Measurements from ENCODE around the gene C1orf159. TPM values are rescaled to one million over a fixed set of nuclear protein-coding genes. Genes with fewer than 3 reads are reported as not detected.
"Not testable (repeated sequence)": the region's sequence is repeated elsewhere in the genome, so short reads cannot be mapped to it uniquely, and the experiment has no call there.

Gene C1orf159
- total RNA-seq, 2 donors from 2014 or later: 13.4 to 17.1 TPM

GRCh38 chr1:1115136-1115785 is 628 bp downstream of the C1orf159 start:
- DNase-seq: no peak
- Mint-ChIP-seq H3K27ac (no peak overlapping the region), H3K36me3 (ENCODE audit: low read depth) (peaks cover 3% of the 10 kb centered on the region), H3K4me1 (peaks cover 11% of the 10 kb centered on the region), H3K4me3 (peak overlapping the region; percentile 92), H3K27me3 (no peaks in the 10 kb centered on the region)
- no peak for ATAC-seq
- H3K9me3 ChIP-seq (ENCODE audit: control insufficient read depth, low read length, poor library complexity, severe bottlenecking): no peaks in the 10 kb centered on the region

DNA sequence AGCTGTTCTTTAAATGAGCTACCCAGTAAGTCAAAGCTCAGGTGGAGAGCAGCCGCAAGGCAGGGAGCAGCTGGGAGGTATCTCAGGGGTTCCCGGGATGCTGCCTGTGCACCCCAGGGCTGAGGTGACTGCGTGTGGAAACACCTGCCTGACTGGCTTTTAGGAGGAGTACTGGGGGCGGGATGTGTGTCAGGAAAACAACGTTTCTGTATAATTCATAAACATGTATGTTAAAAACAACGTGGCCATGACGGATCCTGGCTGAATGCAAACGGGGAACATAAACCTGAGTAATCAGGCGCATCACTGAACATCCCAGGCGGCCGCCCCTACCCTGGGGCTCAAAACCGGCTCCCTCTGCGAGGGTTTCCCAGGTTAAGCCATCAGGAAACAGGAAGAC is 1.5 kb downstream of the C1orf159 start:
- Mint-ChIP-seq H3K4me1 (peaks cover 11% of the 10 kb centered on the region), H3K27ac (no peak overlapping the region), H3K27me3 (no peaks in the 10 kb centered on the region), H3K36me3 (ENCODE audit: low read depth) (peaks cover 3% of the 10 kb centered on the region), H3K4me3 (peak overlapping the region; percentile 45)
- no peak for DNase-seq
- no peak for ATAC-seq
- no peaks in the 10 kb centered on the region for H3K9me3 ChIP-seq (ENCODE audit: control insufficient read depth, low read length, poor library complexity, severe bottlenecking)

DNA sequence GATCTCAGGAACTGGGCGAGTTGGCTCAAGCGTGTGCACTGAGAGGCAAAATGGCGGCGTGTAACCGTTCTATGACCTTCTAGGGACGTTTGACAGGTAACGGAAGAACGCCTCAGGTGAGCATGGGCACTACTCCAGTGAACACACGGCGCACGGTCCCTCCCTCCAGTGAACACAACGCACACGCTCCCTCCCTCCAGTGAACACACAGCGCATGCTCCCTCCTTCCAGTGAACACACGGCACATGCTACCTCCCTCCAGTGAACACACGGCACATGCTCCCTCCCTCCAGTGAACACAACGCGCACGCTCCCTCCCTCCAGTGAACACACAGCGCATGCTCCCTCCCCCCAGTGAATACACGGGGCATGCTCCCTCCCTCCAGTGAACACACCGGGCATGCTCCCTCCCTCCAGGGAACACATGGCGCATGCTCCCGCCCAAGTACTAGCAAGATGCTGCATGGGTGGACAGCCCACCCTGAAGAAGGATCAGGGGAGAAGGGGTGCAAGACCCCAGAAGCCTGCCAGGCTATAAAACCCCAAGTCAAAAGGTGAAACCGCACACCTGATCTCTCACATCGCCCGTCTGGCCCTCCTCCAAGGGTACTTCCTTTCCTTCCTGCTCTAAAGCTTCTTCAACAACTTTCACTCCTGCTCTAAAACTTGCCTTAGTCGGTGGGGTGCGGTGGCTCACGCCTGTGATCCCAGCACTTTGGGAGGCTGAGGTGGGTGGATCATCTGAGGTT is 3.5 kb downstream of the C1orf159 start:
- no peak for DNase-seq
- Mint-ChIP-seq H3K27me3 (no peaks in the 10 kb centered on the region), H3K27ac (no peak overlapping the region), H3K36me3 (ENCODE audit: low read depth) (peaks cover 3% of the 10 kb centered on the region), H3K4me1 (peaks cover 14% of the 10 kb centered on the region), H3K4me3 (no peak overlapping the region)
- no peaks in the 10 kb centered on the region for H3K9me3 ChIP-seq (ENCODE audit: control insufficient read depth, low read length, poor library complexity, severe bottlenecking)
- ATAC-seq: no peak

DNA sequence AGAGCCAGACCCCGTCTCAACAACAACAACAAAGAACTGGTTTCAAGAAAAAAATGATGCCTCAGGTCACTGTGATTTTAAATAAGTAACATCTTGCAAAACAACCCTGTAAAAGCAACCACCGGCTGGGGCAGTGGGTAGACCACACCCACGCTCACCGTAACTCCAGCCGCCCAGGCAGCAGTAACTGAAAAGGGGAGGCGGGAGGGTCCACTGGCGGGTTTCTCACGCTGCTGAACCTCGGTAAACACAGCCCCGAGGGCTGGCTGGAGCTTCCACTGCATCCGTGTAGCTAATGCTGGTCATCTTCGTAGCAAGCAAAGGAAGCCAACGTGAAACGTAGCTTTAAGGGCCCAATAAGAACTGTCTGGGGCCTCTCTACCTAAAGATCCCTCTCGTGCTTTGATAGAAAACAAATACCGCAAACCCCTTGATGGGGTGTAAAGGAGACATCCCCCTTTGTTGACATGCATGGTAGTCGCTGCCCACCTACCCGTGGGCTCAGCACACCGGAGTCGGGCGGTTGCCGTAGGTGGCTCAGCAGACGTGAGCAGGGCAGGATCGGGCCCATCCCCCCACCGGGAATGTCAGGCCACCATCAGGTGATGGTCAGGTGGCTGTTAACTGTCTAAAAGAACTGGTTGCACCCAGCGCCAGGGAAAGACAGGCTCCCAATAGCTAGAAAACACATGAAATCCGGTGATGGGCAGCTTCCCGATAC is 4.2 kb downstream of the C1orf159 start:
- H3K4me3 Mint-ChIP-seq: no peak overlapping the region
- no peak overlapping the region for H3K27ac Mint-ChIP-seq
- no peak for DNase-seq
- peaks cover 3% of the 10 kb centered on the region for H3K36me3 Mint-ChIP-seq (ENCODE audit: low read depth)
- H3K4me1 Mint-ChIP-seq: peaks cover 12% of the 10 kb centered on the region
- no peaks in the 10 kb centered on the region for H3K9me3 ChIP-seq (ENCODE audit: control insufficient read depth, low read length, poor library complexity, severe bottlenecking)
- H3K27me3 Mint-ChIP-seq: no peaks in the 10 kb centered on the region
- ATAC-seq: no peak

- Mint-ChIP-seq H3K4me3 (no peak overlapping the region), H3K4me1 (peaks cover 12% of the 10 kb centered on the region), H3K27me3 (no peaks in the 10 kb centered on the region), H3K27ac (no peak overlapping the region), H3K36me3 (ENCODE audit: low read depth) (peaks cover 3% of the 10 kb centered on the region)
- no peak for DNase-seq
- no peaks in the 10 kb centered on the region for H3K9me3 ChIP-seq (ENCODE audit: control insufficient read depth, low read length, poor library complexity, severe bottlenecking)
- no peak for ATAC-seq
Measured at GRCh38 chr1:1110561-1110971, 5.3 kb downstream of the C1orf159 start.

GRCh38 chr1:1109743-1110142 is 6.1 kb downstream of the C1orf159 start:
- Mint-ChIP-seq H3K27ac (no peak overlapping the region), H3K27me3 (no peaks in the 10 kb centered on the region), H3K4me1 (peaks cover 8% of the 10 kb centered on the region), H3K4me3 (no peak overlapping the region), H3K36me3 (ENCODE audit: low read depth) (peaks cover 3% of the 10 kb centered on the region)
- DNase-seq (no peak), ATAC-seq (no peak)
- H3K9me3 ChIP-seq (ENCODE audit: control insufficient read depth, low read length, poor library complexity, severe bottlenecking): no peaks in the 10 kb centered on the region

DNA sequence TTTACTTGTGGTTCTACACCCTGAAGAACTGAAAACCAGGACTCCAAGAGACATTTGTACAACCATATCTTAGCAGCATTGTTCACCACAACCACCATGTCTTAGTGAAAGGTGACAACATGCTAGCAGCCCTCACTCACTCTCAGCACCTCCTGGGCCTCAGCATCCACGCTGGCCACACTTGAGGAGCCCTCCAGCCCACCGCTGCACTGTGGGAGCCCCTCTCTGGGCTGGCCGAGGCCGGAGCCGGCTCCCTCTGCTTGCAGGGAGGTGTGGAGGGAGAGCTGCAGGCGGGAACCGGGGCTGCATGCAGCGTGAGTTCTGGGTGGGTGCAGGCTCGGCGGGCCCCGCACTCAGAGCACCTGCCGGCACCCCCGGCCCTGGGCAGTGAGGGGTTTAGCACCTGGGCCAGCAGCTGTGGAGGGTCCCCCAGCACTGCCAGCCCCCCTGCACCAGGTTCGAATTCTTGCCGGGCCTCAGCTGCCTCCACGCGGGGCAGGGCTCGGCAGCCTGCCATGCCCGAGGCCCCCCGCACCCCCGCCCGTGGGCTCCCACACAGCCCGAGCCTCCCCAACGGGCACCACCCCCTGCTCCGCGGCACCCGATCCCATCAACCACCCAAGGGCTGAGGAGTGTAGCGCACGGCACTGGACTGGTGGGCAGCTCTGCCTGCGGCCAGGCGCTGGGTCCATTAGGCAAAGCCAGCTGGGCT is 9.2 kb downstream of the C1orf159 start:
- no peaks in the 10 kb centered on the region for H3K36me3 Mint-ChIP-seq (ENCODE audit: low read depth)
- no peak overlapping the region for H3K4me3 Mint-ChIP-seq
- no peak for DNase-seq
- H3K27ac Mint-ChIP-seq: no peak overlapping the region
- H3K27me3 Mint-ChIP-seq: no peaks in the 10 kb centered on the region
- H3K9me3 ChIP-seq (ENCODE audit: control insufficient read depth, low read length, poor library complexity, severe bottlenecking): no peaks in the 10 kb centered on the region
- ATAC-seq: no peak
- peaks cover 8% of the 10 kb centered on the region for H3K4me1 Mint-ChIP-seq

DNA sequence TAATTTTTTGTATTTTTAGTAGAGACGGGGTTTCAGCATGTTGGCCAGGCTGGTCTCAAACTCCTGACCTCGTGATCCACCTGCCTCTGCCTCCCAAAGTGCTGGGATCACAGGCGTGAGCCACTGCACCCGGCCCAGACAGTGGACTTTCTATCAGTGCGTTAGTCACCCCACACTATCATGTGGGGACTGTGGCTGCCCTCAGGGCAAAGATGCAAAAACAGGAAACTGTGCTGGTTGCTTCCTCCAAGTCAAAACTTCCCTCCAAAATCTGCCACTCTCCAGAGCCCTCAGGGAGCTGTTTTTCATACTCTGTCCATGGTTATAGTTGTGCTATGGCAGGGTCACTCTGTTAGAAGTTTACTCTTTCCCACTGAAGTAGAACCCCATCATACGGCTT is 11.7 kb downstream of the C1orf159 start:
- not testable (repeated sequence) for DNase-seq; H3K36me3 Mint-ChIP-seq (ENCODE audit: low read depth); H3K9me3 ChIP-seq (ENCODE audit: control insufficient read depth, low read length, poor library complexity, severe bottlenecking); H3K27me3 Mint-ChIP-seq; H3K4me3 Mint-ChIP-seq
- Mint-ChIP-seq H3K27ac (peak overlapping the region; percentile 78), H3K4me1 (peaks cover 10% of the 10 kb centered on the region)
- peak; percentile 53 for ATAC-seq

GRCh38 chr1:1101503-1101902 is 14.4 kb downstream of the C1orf159 start:
- Mint-ChIP-seq H3K4me3 (no peak overlapping the region), H3K27ac (no peak overlapping the region), H3K27me3 (no peaks in the 10 kb centered on the region), H3K4me1 (peaks cover 7% of the 10 kb centered on the region), H3K36me3 (ENCODE audit: low read depth) (no peaks in the 10 kb centered on the region)
- DNase-seq (no peak), ATAC-seq (no peak)
- no peaks in the 10 kb centered on the region for H3K9me3 ChIP-seq (ENCODE audit: control insufficient read depth, low read length, poor library complexity, severe bottlenecking)

GRCh38 chr1:1100296-1100695 is 15.6 kb downstream of the C1orf159 start:
- ATAC-seq: no peak
- H3K27me3 Mint-ChIP-seq: no peaks in the 10 kb centered on the region
- no peak for DNase-seq
- H3K4me3 Mint-ChIP-seq: no peak overlapping the region
- no peaks in the 10 kb centered on the region for H3K9me3 ChIP-seq (ENCODE audit: control insufficient read depth, low read length, poor library complexity, severe bottlenecking)
- no peak overlapping the region for H3K27ac Mint-ChIP-seq
- no peaks in the 10 kb centered on the region for H3K36me3 Mint-ChIP-seq (ENCODE audit: low read depth)
- H3K4me1 Mint-ChIP-seq: peaks cover 7% of the 10 kb centered on the region

- Mint-ChIP-seq H3K27me3 (no peaks in the 10 kb centered on the region), H3K36me3 (ENCODE audit: low read depth) (no peaks in the 10 kb centered on the region), H3K4me1 (peaks cover 7% of the 10 kb centered on the region), H3K27ac (no peak overlapping the region), H3K4me3 (no peak overlapping the region)
- ATAC-seq (no peak), DNase-seq (no peak)
- no peaks in the 10 kb centered on the region for H3K9me3 ChIP-seq (ENCODE audit: control insufficient read depth, low read length, poor library complexity, severe bottlenecking)
Measured at GRCh38 chr1:1099506-1100183, 16.2 kb downstream of the C1orf159 start.

DNA sequence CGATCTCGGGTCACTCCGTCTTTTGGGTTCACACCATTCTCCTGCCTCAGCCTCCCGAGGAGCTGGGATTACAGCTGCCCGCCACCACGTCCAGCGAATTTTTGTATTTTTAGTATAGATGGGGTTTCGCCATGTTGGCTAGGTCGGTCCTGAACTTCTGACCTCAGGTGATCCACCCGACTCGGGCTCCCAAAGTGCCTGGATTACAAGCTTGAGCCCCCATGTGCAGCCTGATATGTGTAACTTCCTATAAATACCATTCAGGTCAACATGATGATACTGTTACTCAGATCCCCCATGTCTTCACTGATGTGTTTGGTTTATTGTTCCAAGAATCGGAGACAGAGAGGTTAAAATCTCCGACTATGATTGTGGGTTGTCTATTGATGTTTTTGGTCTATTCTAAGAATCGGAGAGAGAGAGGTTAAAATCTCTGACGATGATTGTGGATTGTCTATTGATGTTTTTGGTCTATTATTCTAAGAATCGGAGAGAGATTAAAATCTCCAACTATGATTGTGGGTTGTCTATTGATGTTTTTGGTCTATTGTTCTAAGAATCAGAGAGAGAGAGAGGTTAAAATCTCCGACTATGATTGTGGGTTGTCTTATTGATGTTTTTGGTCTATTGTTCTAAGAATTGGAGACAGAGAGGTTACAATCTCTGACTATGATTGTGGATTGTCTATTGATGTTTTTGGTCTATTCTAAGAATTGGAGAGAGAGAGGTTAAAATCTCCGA is 17.0 kb downstream of the C1orf159 start:
- DNase-seq (no peak), ATAC-seq (peak; percentile 30)
- no peak overlapping the region for H3K4me3 Mint-ChIP-seq
- no peaks in the 10 kb centered on the region for H3K36me3 Mint-ChIP-seq (ENCODE audit: low read depth)
- peaks cover 4% of the 10 kb centered on the region for H3K4me1 Mint-ChIP-seq
- no peaks in the 10 kb centered on the region for H3K27me3 Mint-ChIP-seq
- H3K9me3 ChIP-seq (ENCODE audit: control insufficient read depth, low read length, poor library complexity, severe bottlenecking): no peaks in the 10 kb centered on the region
- H3K27ac Mint-ChIP-seq: no peak overlapping the region

Data from T-helper 17 cell (primary cell).